HEK293 (cell line): ENCODE data around the gene C16orf46.

ENCODE experiments used
- CTCF ChIA-PET: fragments of 350-600 bp; formaldehyde crosslinking; extraction: SDS; loops from one replicate; lab custom pipeline; 2021; ENCODE audit warnings: antibody characterized with exemption; lab: Yijun Ruan, JAX
- POLR2A ChIA-PET: fragments of 300-600 bp; formaldehyde crosslinking; extraction: SDS; loops from one replicate; lab custom pipeline; 2020; ENCODE audit warnings: antibody characterized with exemption, inconsistent platforms; lab: Yijun Ruan, JAX
- H3K27ac ChIP-seq: fragments of 200-500 bp; sonication (Bioruptor generic); 2 replicates; pipeline ENCODE4 v1.5.1; 2014; ENCODE audit warnings: low read depth, low read length, control low read depth, inconsistent platforms; ENCODE audit errors: extremely low read depth
- H3K36me3 ChIP-seq, 2 experiments: fragments of 200-500 bp in 1 of 2; sonication (Bioruptor generic) in 1 of 2; 1 replicate in 1 of 2; 2 replicates in 1 of 2; pipeline ENCODE4 v1.5.1; 2014 to 2017; ENCODE audit warnings: inconsistent platforms in 2 of 2, low read length in 2 of 2; ENCODE audit not compliant: control insufficient read depth in 2 of 2, insufficient read depth in 1 of 2
- H3K4me1 ChIP-seq: fragments of 200-500 bp; sonication (Bioruptor generic); 2 replicates; pipeline ENCODE4 v1.5.1; 2014; ENCODE audit warnings: mild to moderate bottlenecking, low read length, inconsistent platforms; ENCODE audit not compliant: control insufficient read depth, insufficient read depth
- H3K4me3 ChIP-seq: 2 replicates; pipeline ENCODE4 v1.5.1; 2011; ENCODE audit warnings: low read depth, mild to moderate bottlenecking, control low read depth, low read length, moderate library complexity
- H3K9me3 ChIP-seq: fragments of 200-500 bp; sonication (Bioruptor generic); 2 replicates; pipeline ENCODE4 v1.5.1; 2014; ENCODE audit warnings: low read depth, low read length, inconsistent platforms; ENCODE audit not compliant: control insufficient read depth, insufficient read depth
- GLIS2 ChIP-seq: fragments of 450-650 bp; formaldehyde crosslinking; IDR thresholded peaks from 2 replicates; pipeline ENCODE4 v1.5.1; 2016; ENCODE audit warnings: missing biosample characterization, missing genetic modification characterization
- KLF16 ChIP-seq: fragments of 450-650 bp; formaldehyde crosslinking; IDR thresholded peaks from 2 replicates; pipeline ENCODE4 v1.5.1; 2017; ENCODE audit warnings: missing biosample characterization, missing genetic modification characterization
- KLF8 ChIP-seq: fragments of 450-650 bp; formaldehyde crosslinking; IDR thresholded peaks from 2 replicates; pipeline ENCODE4 v1.5.1; 2016; ENCODE audit warnings: missing biosample characterization, missing genetic modification characterization
- PRDM10 ChIP-seq: fragments of 450-650 bp; formaldehyde crosslinking; IDR thresholded peaks from 2 replicates; pipeline ENCODE4 v1.5.1; 2016; ENCODE audit warnings: missing biosample characterization, missing genetic modification characterization
- PRDM4 ChIP-seq: fragments of 450-650 bp; formaldehyde crosslinking; IDR thresholded peaks from 2 replicates; pipeline ENCODE4 v1.5.1; 2017; ENCODE audit warnings: missing biosample characterization, missing genetic modification characterization
- RBAK ChIP-seq: fragments of 450-650 bp; formaldehyde crosslinking; IDR thresholded peaks from 2 replicates; pipeline ENCODE4 v1.5.1; 2016; ENCODE audit warnings: missing biosample characterization, missing genetic modification characterization
- SP7 ChIP-seq: fragments of 450-650 bp; formaldehyde crosslinking; IDR thresholded peaks from 2 replicates; pipeline ENCODE4 v1.5.1; 2016; ENCODE audit warnings: missing biosample characterization, missing genetic modification characterization
- ZBTB8A ChIP-seq: fragments of 450-650 bp; formaldehyde crosslinking; IDR thresholded peaks from 2 replicates; pipeline ENCODE4 v1.5.1; 2016; ENCODE audit warnings: missing biosample characterization, missing genetic modification characterization
- ZEB2 ChIP-seq: fragments of 450-650 bp; formaldehyde crosslinking; IDR thresholded peaks from 2 replicates; pipeline ENCODE4 v1.5.1; 2016; ENCODE audit warnings: missing biosample characterization, missing genetic modification characterization
- ZFP41 ChIP-seq: fragments of 450-650 bp; formaldehyde crosslinking; IDR thresholded peaks from 2 replicates; pipeline ENCODE4 v1.5.1; 2016; ENCODE audit warnings: missing biosample characterization, missing genetic modification characterization, borderline replicate concordance
- ZNF112 ChIP-seq: fragments of 450-650 bp; formaldehyde crosslinking; IDR thresholded peaks from 2 replicates; pipeline ENCODE4 v1.5.0; 2017; ENCODE audit warnings: missing biosample characterization, missing genetic modification characterization
- ZNF121 ChIP-seq: fragments of 450-650 bp; formaldehyde crosslinking; IDR thresholded peaks from 2 replicates; pipeline ENCODE4 v1.5.1; 2016; ENCODE audit warnings: missing biosample characterization, missing genetic modification characterization
- ZNF274 ChIP-seq, 2 experiments: fragments of 200-500 bp in 1 of 2; fragments of 450-650 bp in 1 of 2; sonication (Bioruptor generic) in 1 of 2; formaldehyde crosslinking in 1 of 2; IDR thresholded peaks; 2 replicates each; pipeline versions ENCODE4 v1.5.1 to v1.6.1; 2014 to 2016; ENCODE audit warnings: borderline replicate concordance in 1 of 2, inconsistent platforms in 1 of 2, low read length in 1 of 2, missing biosample characterization in 1 of 2, missing genetic modification characterization in 1 of 2
- ZNF335 ChIP-seq: fragments of 450-650 bp; formaldehyde crosslinking; conservative IDR thresholded peaks from 2 replicates; pipeline ENCODE4 v1.5.1; 2016; ENCODE audit warnings: missing biosample characterization, missing genetic modification characterization
- ZNF394 ChIP-seq: fragments of 450-650 bp; formaldehyde crosslinking; IDR thresholded peaks from 2 replicates; pipeline ENCODE4 v1.5.1; 2016; ENCODE audit warnings: missing biosample characterization, missing genetic modification characterization, mild to moderate bottlenecking, moderate library complexity, borderline replicate concordance
- ZNF416 ChIP-seq: fragments of 450-650 bp; formaldehyde crosslinking; IDR thresholded peaks from 2 replicates; pipeline ENCODE4 v1.5.1; 2016; ENCODE audit warnings: missing biosample characterization, missing genetic modification characterization
- ZNF433 ChIP-seq: fragments of 450-650 bp; formaldehyde crosslinking; IDR thresholded peaks from 2 replicates; pipeline ENCODE4 v1.5.1; 2016; ENCODE audit warnings: missing biosample characterization, missing genetic modification characterization, low read depth
- ZNF610 ChIP-seq: fragments of 450-650 bp; formaldehyde crosslinking; IDR thresholded peaks from 2 replicates; pipeline ENCODE4 v1.5.1; 2016; ENCODE audit warnings: missing biosample characterization, missing genetic modification characterization, borderline replicate concordance
- ZNF768 ChIP-seq: fragments of 450-650 bp; formaldehyde crosslinking; IDR thresholded peaks from 2 replicates; pipeline ENCODE4 v1.5.1; 2018; ENCODE audit warnings: missing biosample characterization, mild to moderate bottlenecking, missing genetic modification characterization
- TF ChIP-seq, protein P1 (sequence below): fragments of 450-650 bp; formaldehyde crosslinking; IDR thresholded peaks from 2 replicates; pipeline ENCODE4 v1.5.1; 2016; ENCODE audit warnings: missing biosample characterization, missing genetic modification characterization, borderline replicate concordance
- TF ChIP-seq, protein P2 (sequence below): fragments of 450-650 bp; formaldehyde crosslinking; IDR thresholded peaks from 2 replicates; pipeline ENCODE4 v1.5.1; 2016; ENCODE audit warnings: missing biosample characterization, missing genetic modification characterization

Gene C16orf46

DNA sequence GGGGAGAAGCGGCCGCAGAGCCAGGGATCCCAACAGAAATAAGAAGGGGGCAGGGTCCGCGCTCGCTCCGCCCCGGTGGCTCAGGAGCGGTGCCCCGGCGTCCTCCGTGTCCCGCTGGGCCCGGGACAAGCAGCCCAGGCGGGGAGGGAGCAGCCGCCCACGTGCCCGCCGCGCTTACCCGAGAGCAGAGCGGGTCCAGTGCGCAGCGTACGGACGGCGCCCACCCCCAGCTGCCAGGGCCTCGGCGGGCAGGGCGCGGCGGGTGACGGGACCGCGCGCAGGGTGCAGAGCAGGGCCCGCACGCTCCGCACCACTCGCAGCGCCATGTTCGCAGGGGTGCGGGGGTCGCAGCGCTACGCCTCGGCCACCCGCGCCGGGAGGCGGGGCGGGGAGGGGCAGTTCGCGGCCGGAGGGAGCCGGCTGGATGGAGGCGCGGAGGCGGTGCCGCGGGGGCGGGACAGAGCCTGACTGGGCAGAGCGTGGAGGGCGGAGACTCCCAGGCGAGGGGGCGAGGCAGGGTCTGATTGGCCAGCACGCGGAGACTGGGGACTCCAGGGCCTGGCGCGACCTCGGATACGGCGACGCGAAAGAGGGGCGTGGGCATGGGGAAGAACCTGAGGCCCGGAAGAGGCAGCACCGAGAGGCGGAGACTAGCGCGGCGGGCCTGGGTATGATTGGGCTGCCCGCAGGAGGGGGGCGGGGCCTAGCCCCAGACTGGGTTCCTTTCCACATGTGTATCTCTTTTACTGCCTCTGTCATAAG is 19.1 kb upstream of the C16orf46 start, which contains the start of gene GCSH (continued):
- TF ChIP-seq, protein P1, sequence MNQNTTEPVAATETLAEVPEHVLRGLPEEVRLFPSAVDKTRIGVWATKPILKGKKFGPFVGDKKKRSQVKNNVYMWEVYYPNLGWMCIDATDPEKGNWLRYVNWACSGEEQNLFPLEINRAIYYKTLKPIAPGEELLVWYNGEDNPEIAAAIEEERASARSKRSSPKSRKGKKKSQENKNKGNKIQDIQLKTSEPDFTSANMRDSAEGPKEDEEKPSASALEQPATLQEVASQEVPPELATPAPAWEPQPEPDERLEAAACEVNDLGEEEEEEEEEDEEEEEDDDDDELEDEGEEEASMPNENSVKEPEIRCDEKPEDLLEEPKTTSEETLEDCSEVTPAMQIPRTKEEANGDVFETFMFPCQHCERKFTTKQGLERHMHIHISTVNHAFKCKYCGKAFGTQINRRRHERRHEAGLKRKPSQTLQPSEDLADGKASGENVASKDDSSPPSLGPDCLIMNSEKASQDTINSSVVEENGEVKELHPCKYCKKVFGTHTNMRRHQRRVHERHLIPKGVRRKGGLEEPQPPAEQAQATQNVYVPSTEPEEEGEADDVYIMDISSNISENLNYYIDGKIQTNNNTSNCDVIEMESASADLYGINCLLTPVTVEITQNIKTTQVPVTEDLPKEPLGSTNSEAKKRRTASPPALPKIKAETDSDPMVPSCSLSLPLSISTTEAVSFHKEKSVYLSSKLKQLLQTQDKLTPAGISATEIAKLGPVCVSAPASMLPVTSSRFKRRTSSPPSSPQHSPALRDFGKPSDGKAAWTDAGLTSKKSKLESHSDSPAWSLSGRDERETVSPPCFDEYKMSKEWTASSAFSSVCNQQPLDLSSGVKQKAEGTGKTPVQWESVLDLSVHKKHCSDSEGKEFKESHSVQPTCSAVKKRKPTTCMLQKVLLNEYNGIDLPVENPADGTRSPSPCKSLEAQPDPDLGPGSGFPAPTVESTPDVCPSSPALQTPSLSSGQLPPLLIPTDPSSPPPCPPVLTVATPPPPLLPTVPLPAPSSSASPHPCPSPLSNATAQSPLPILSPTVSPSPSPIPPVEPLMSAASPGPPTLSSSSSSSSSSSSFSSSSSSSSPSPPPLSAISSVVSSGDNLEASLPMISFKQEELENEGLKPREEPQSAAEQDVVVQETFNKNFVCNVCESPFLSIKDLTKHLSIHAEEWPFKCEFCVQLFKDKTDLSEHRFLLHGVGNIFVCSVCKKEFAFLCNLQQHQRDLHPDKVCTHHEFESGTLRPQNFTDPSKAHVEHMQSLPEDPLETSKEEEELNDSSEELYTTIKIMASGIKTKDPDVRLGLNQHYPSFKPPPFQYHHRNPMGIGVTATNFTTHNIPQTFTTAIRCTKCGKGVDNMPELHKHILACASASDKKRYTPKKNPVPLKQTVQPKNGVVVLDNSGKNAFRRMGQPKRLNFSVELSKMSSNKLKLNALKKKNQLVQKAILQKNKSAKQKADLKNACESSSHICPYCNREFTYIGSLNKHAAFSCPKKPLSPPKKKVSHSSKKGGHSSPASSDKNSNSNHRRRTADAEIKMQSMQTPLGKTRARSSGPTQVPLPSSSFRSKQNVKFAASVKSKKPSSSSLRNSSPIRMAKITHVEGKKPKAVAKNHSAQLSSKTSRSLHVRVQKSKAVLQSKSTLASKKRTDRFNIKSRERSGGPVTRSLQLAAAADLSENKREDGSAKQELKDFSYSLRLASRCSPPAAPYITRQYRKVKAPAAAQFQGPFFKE (tag by site-specific recombination) = no peak
- TF ChIP-seq ZNF121 (tag by site-specific recombination) (no peak), ZNF112 (tag by site-specific recombination) (no peak), ZNF610 (tag by site-specific recombination) (no peak), ZBTB8A (tag by site-specific recombination) (peak; percentile 26; the same call in 1 of the 2 replicates), GLIS2 (tag by site-specific recombination) (peak; percentile 57; the same call in 1 of the 2 replicates), RBAK (tag by site-specific recombination) (no peak), KLF16 (tag by site-specific recombination) (peak; percentile 42; the same call in 1 of the 2 replicates), ZNF433 (tag by site-specific recombination) (no peak), ZNF768 (tag by site-specific recombination) (no peak)
- TF ChIP-seq, protein P2, sequence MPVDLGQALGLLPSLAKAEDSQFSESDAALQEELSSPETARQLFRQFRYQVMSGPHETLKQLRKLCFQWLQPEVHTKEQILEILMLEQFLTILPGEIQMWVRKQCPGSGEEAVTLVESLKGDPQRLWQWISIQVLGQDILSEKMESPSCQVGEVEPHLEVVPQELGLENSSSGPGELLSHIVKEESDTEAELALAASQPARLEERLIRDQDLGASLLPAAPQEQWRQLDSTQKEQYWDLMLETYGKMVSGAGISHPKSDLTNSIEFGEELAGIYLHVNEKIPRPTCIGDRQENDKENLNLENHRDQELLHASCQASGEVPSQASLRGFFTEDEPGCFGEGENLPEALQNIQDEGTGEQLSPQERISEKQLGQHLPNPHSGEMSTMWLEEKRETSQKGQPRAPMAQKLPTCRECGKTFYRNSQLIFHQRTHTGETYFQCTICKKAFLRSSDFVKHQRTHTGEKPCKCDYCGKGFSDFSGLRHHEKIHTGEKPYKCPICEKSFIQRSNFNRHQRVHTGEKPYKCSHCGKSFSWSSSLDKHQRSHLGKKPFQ (tag by site-specific recombination) = no peak

DNA sequence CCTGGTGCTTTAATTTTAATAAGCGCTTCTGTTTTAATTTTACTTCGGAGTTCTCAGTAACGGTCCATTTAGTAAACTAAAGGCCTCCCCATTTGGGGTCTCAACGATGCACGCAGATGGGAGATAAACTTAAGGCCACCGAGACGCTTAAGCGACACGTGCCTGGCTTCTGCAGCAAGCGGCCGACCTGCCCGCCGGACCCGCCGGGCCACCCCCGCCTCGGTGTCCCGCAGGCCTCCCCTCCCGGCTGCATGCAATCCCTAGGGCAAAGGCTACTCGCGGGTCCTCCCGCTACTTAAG is 18.6 kb upstream of the C16orf46 start:
- ChIA-PET CTCF (no interaction called here), POLR2A (interaction anchor here (0.7 to 1.8 kb wide), 2 partner anchors 12 to 19 kb away, joined by 3 to 4 read pairs; partner anchors contain the start of gene C16orf46)
- Histone ChIP-seq H3K27ac (peak overlapping the region; percentile 66; the same call in 1 of the 2 replicates), H3K9me3 (no peaks in the 10 kb centered on the region), H3K4me3 (peak overlapping the region; percentile 74), H3K4me1 (no peaks in the 10 kb centered on the region), H3K36me3 (peaks cover 0 to 5% of the 10 kb centered on the region in 2 experiments; a peak in 2 of 3 replicates)
- TF ChIP-seq ZNF335 (tag by site-specific recombination) (peak; percentile 78), KLF16 (tag by site-specific recombination) (peak; percentile 70), ZNF394 (tag by site-specific recombination) (peak; percentile 83), ZNF274 (IDR thresholded peaks at IDR 0.05; ENCODE audit: low read length) (no peak), ZNF274 (tag by site-specific recombination; IDR thresholded peaks at IDR 0.05; ENCODE audit: borderline replicate concordance) (no peak), ZNF416 (tag by site-specific recombination) (no peak), ZEB2 (0 out of 2 replicates have a peak, but pooled peaks have one; percentile 35), PRDM10 (tag by site-specific recombination) (0 out of 2 replicates have a peak, but pooled peaks have one; percentile 15), KLF8 (0 out of 2 replicates have a peak, but pooled peaks have one; percentile 8), SP7 (tag by site-specific recombination) (peak; percentile 33; the same call in 1 of the 2 replicates), PRDM4 (tag by site-specific recombination) (no peak), ZFP41 (no peak)
